HTR-8/SVneo (cell line): ENCODE measurements around the gene IKZF4.
"Not testable (repeated sequence)": the region's sequence is repeated elsewhere in the genome, so short reads cannot be mapped to it uniquely, and the experiment has no call there.

Experiments
- DNase-seq: peaks from one replicate; pipeline ENCODE4 v3.0.0; 2011; ENCODE audit warnings: low spot score, mixed read lengths; ENCODE audit not compliant: insufficient read length
- FAIRE-seq: peaks from 2 replicates; lab custom pipeline; 2011; peaks lifted over from hg19 to GRCh38; lab: Jason Lieb, UNC

IKZF4 gene

GRCh38 chr12:56020423-56021184 is at the start of gene IKZF4:
TSS of gene IKZF4 (plus strand) at chr12:56021043. CDS start at chr12:56021494, 451 bp downstream.
- no peak for DNase-seq

GRCh38 chr12:55972042-55972441 is 48.8 kb upstream of the IKZF4 start:
- no peak for FAIRE-seq
- no peak for DNase-seq

More at GRCh38 chr12:56020423-56021184, at the start of gene IKZF4:
- FAIRE-seq = no peak

- FAIRE-seq = no peak
- no peak for DNase-seq
Observed at GRCh38 chr12:55972456-55972855, 48.4 kb upstream of the IKZF4 start.

- no peak for DNase-seq
- peak; percentile 86 for FAIRE-seq
Observed at GRCh38 chr12:55972911-55973598, 47.8 kb upstream of the IKZF4 start.

- DNase-seq (peak; percentile 97), FAIRE-seq (peak; percentile 95)
Observed at GRCh38 chr12:55973599-55974307, 47.1 kb upstream of the IKZF4 start, which contains the start of gene RAB5B. TSS of gene RAB5B (plus strand) at chr12:55974078. CDS start at chr12:55986961, 12,883 bp downstream.

- no peak for FAIRE-seq
Observed at GRCh38 chr12:55974308-55974730, 46.5 kb upstream of the IKZF4 start.

GRCh38 chr12:55978393-55978792 is 42.5 kb upstream of the IKZF4 start:
- FAIRE-seq (no peak), DNase-seq (no peak)

More at GRCh38 chr12:55974308-55974730, 46.5 kb upstream of the IKZF4 start:
- DNase-seq = peak; percentile 30

- no peak for DNase-seq
- FAIRE-seq = no peak
Observed at GRCh38 chr12:55979069-55979468, 41.8 kb upstream of the IKZF4 start.

GRCh38 chr12:55981882-55982281 is 39.0 kb upstream of the IKZF4 start:
- not testable (repeated sequence) for FAIRE-seq

GRCh38 chr12:55982319-55982936 is 38.4 kb upstream of the IKZF4 start:
- DNase-seq = no peak

More at GRCh38 chr12:55981882-55982281, 39.0 kb upstream of the IKZF4 start:
- DNase-seq = not testable (repeated sequence)

GRCh38 chr12:55983232-55983842 is 37.5 kb upstream of the IKZF4 start:
- FAIRE-seq (no peak), DNase-seq (no peak)

More at GRCh38 chr12:55982319-55982936, 38.4 kb upstream of the IKZF4 start:
- no peak for FAIRE-seq

- DNase-seq = no peak
- FAIRE-seq = no peak
Observed at GRCh38 chr12:55984861-55985260, 36.0 kb upstream of the IKZF4 start.

- DNase-seq = no peak
- FAIRE-seq = no peak
Observed at GRCh38 chr12:55985341-55985740, 35.5 kb upstream of the IKZF4 start.

- not testable (repeated sequence) for DNase-seq, FAIRE-seq
Observed at GRCh38 chr12:55985976-55986375, 34.9 kb upstream of the IKZF4 start.

GRCh38 chr12:55991110-55991509 is 29.7 kb upstream of the IKZF4 start:
- FAIRE-seq (no peak), DNase-seq (no peak)

GRCh38 chr12:55993230-55993853 is 27.5 kb upstream of the IKZF4 start:
- DNase-seq = no peak
- no peak for FAIRE-seq

GRCh38 chr12:55995366-55995765 is 25.5 kb upstream of the IKZF4 start:
- no peak for DNase-seq
- no peak for FAIRE-seq

- DNase-seq = peak; percentile 70
- FAIRE-seq = no peak
Observed at GRCh38 chr12:55996201-55996714, 24.6 kb upstream of the IKZF4 start.
